ENCODE measurements around the gene ASS1. TPM values are rescaled to one million over a fixed set of nuclear protein-coding genes. Genes with fewer than 3 reads are reported as not detected.

Gene ASS1
- total RNA-seq, 4 donors from 2014 or later = 46.7 to 131 (median 94.4) TPM

DNA sequence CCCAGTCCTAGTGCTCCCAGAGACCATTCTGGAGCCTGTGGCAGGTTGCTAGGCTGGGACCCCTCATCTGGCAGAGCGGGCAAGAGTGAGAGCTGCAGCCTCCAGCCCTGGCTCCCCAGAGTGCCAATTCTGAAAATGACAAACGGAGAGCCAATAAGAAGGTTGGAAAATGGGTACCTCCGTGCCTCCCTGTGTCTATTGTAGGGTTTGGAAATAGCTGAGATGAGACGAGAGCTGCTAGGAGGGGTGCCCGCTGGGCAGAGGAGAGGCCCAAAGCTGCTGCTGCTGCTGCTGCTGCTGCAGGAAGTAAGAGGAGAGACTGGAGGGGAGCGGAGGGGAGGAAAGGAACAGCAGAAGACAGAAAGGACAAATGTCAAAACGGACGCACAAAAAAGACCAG, 98.6 kb downstream of the ASS1 start:
- Histone ChIP-seq H3K4me3 (no peak overlapping the region), H3K9me3 (no peaks in the 10 kb centered on the region), H3K27me3 (peaks cover 65% of the 10 kb centered on the region), H3K36me3 (no peaks in the 10 kb centered on the region), H3K4me1 (peaks cover 0 to 4% (median 0%) of the 10 kb centered on the region in 3 donors), H3K27ac (no peak overlapping the region)
- no peak for ATAC-seq
- TF ChIP-seq EP300 (IDR thresholded peaks at IDR 0.05) (no peak), CTCF (IDR thresholded peaks at IDR 0.05) (no peak), POLR2A (IDR thresholded peaks at IDR 0.05) (no peak), POLR2AphosphoS5 (IDR thresholded peaks at IDR 0.05) (no peak)
- WGBS, 2 donors (ENCODE audit: low coverage in 1 of 2) = 43% methylated on average over 6 of the region's 8 CpGs; no CpG with 5 or more reads in 1 of the 2 donors

GRCh38 chr9:130543859-130544258, 99.1 kb downstream of the ASS1 start:
- H3K4me3 ChIP-seq = no peak overlapping the region
- no peak for ATAC-seq
- TF ChIP-seq EP300 (IDR thresholded peaks at IDR 0.05) (no peak), CTCF (IDR thresholded peaks at IDR 0.05) (no peak), POLR2A (IDR thresholded peaks at IDR 0.05) (no peak)
- no peak overlapping the region for H3K27ac ChIP-seq
- peaks cover 60% of the 10 kb centered on the region for H3K27me3 ChIP-seq
- peaks cover 0 to 4% (median 0%) of the 10 kb centered on the region in 3 donors for H3K4me1 ChIP-seq
- WGBS, 2 donors (ENCODE audit: low coverage in 1 of 2) = 69 to 73% methylated on average over 5 to 6 of the region's 6 CpGs
- no peaks in the 10 kb centered on the region for H3K9me3 ChIP-seq
- no peaks in the 10 kb centered on the region for H3K36me3 ChIP-seq

- WGBS, 2 donors (ENCODE audit: low coverage in 1 of 2) = 67 to 80% methylated on average over 1 to 3 of the region's 9 CpGs
- ATAC-seq = no peak
- Histone ChIP-seq H3K36me3 (no peaks in the 10 kb centered on the region), H3K9me3 (no peaks in the 10 kb centered on the region), H3K27ac (no peak overlapping the region), H3K27me3 (peaks cover 55% of the 10 kb centered on the region), H3K4me3 (no peak overlapping the region), H3K4me1 (peaks cover 0 to 4% (median 0%) of the 10 kb centered on the region in 3 donors)
- TF ChIP-seq POLR2A (IDR thresholded peaks at IDR 0.05) (no peak), POLR2AphosphoS5 (IDR thresholded peaks at IDR 0.05) (no peak), EP300 (IDR thresholded peaks at IDR 0.05) (no peak), CTCF (IDR thresholded peaks at IDR 0.05) (no peak)
These were observed 99.6 kb downstream of the ASS1 start for GRCh38 chr9:130544364-130544763.

GRCh38 chr9:130548103-130548502, 103.3 kb downstream of the ASS1 start:
- H3K9me3 ChIP-seq = no peaks in the 10 kb centered on the region
- H3K27ac ChIP-seq = no peak overlapping the region
- ATAC-seq = no peak
- H3K36me3 ChIP-seq = no peaks in the 10 kb centered on the region
- peaks cover 37% of the 10 kb centered on the region for H3K27me3 ChIP-seq
- TF ChIP-seq POLR2AphosphoS5 (IDR thresholded peaks at IDR 0.05) = no peak
- TF ChIP-seq CTCF (IDR thresholded peaks at IDR 0.05) = no peak
- no CpG with 5 or more reads among the region's 6 CpGs for WGBS, 2 donors (ENCODE audit: low coverage in 1 of 2)
- H3K4me3 ChIP-seq = no peak overlapping the region
- H3K4me1 ChIP-seq = no peaks in the 10 kb centered on the region

- no peak overlapping the region for H3K27ac ChIP-seq
- H3K4me1 ChIP-seq = no peaks in the 10 kb centered on the region
- ATAC-seq = no peak
- H3K36me3 ChIP-seq = no peaks in the 10 kb centered on the region
- TF ChIP-seq POLR2A (IDR thresholded peaks at IDR 0.05) = no peak
- TF ChIP-seq CTCF (IDR thresholded peaks at IDR 0.05) = no peak
- no peak for TF ChIP-seq POLR2AphosphoS5 (IDR thresholded peaks at IDR 0.05)
- TF ChIP-seq EP300 (IDR thresholded peaks at IDR 0.05) = no peak
- H3K4me3 ChIP-seq = no peak overlapping the region
- H3K9me3 ChIP-seq = no peaks in the 10 kb centered on the region
- peaks cover 44% of the 10 kb centered on the region for H3K27me3 ChIP-seq
- 77 to 94% methylated on average over 4 to 5 of the region's 5 CpGs for WGBS, 2 donors (ENCODE audit: low coverage in 1 of 2)
These were observed 104.5 kb downstream of the ASS1 start for GRCh38 chr9:130549093-130549735.
